GM23338 (cell line): ENCODE data around the gene HYCC2.

Experiments used
- CTCF ChIP-seq, 2 experiments: fragments of 200-600 bp in 1 of 2; sonication (generic) in 1 of 2; conservative IDR thresholded peaks; 2 replicates each; pipeline versions ENCODE4 v1.5.1 to v1.6.1; 2016 to 2017; ENCODE audit warnings: antibody characterized with exemption in 2 of 2, low read depth in 2 of 2, mild to moderate bottlenecking in 2 of 2, moderate library complexity in 1 of 2
- ETS1 ChIP-seq: IDR thresholded peaks from 2 replicates; pipeline ENCODE4 v1.6.1; 2016; ENCODE audit warnings: antibody characterized with exemption
- EZH2 ChIP-seq: fragments of 200-600 bp; sonication (generic); IDR thresholded peaks from one replicate; pipeline ENCODE4 v1.8.0; 2017; ENCODE audit warnings: antibody characterized with exemption, mild to moderate bottlenecking, low read depth; ENCODE audit not compliant: unreplicated experiment
- EZH2phosphoT487 ChIP-seq: fragments of 200-600 bp; sonication (generic); IDR thresholded peaks from one replicate; pipeline ENCODE4 v1.8.1; 2018; ENCODE audit warnings: antibody characterized with exemption; ENCODE audit not compliant: unreplicated experiment
- JUNB ChIP-seq: IDR thresholded peaks from one replicate; pipeline ENCODE4 v1.6.1; 2016; ENCODE audit warnings: antibody characterized with exemption; ENCODE audit not compliant: unreplicated experiment
- POLR2AphosphoS5 ChIP-seq: IDR thresholded peaks from 2 replicates; pipeline ENCODE4 v1.6.1; 2016; ENCODE audit warnings: antibody characterized with exemption, low read depth
- REST ChIP-seq: IDR thresholded peaks from one replicate; pipeline ENCODE4 v1.6.1; 2018; ENCODE audit warnings: antibody characterized with exemption; ENCODE audit not compliant: unreplicated experiment
- STAT1 ChIP-seq: IDR thresholded peaks from one replicate; pipeline ENCODE4 v1.6.1; 2016; ENCODE audit warnings: antibody characterized with exemption; ENCODE audit not compliant: unreplicated experiment
- ZNF462 ChIP-seq: fragments of 250-450 bp; sonication (Bioruptor Pico); IDR thresholded peaks from 2 replicates; pipeline ENCODE4 v1.5.0; 2020; ENCODE audit warnings: mild to moderate bottlenecking, moderate library complexity

- TF ChIP-seq POLR2AphosphoS5 (no peak), CTCF (conservative IDR thresholded peaks at IDR 0.05; ENCODE audit: low read depth in 2 of 2) (no peak), EZH2 (no peak), REST (no peak), STAT1 (no peak), JUNB (no peak), EZH2phosphoT487 (no peak), ZNF462 (CRISPR knock-in tag) (no peak), ETS1 (no peak)
Measured at GRCh38 chr2:201072201-201072530, 695 bp upstream of the HYCC2 start.
